IMR-90 (cell line): ENCODE results near the gene HSD3B2. TPM values are rescaled to one million over a fixed set of nuclear protein-coding genes. Genes with fewer than 3 reads are reported as not detected.

Source experiments
- polyA plus RNA-seq, 3 experiments: library from polyadenylated mRNA; depleted of rRNA; stranded (reverse); fragments of >200 nt; gene quantifications; 2 replicates each; pipeline ENCODE4 v1.2.3, GENCODE V29; 2012; ENCODE audit warnings: low replicate concordance in 1 of 3
- total RNA-seq: library from RNA; depleted of rRNA; stranded (reverse); fragments of >200 nt; gene quantifications from 2 replicates; pipeline ENCODE4 v1.2.3, GENCODE V29; 2012; rRNA removed

Gene HSD3B2
- total and polyA plus RNA-seq, 2 of the 4 experiments (the other 2 are of a cell fraction) = not detected

Other genes with a start within 250 kb of the HSD3B2 start
- gene HAO2, start 46.4 kb upstream of the HSD3B2 start, total RNA-seq = not detected in 2 replicates
- gene HAO2, start 46.4 kb upstream of the HSD3B2 start, polyA plus RNA-seq (2012; rRNA removed) = not detected in 2 replicates
- not detected in 2 replicates for gene HSD3B1, start 92.1 kb downstream of the HSD3B2 start, total RNA-seq
- gene HSD3B1, start 92.1 kb downstream of the HSD3B2 start, polyA plus RNA-seq (2012; rRNA removed) = not detected in 2 replicates
- 10.2 and 14.4 TPM in 2 replicates for gene ZNF697, start 233.1 kb downstream of the HSD3B2 start, total RNA-seq
- gene ZNF697, start 233.1 kb downstream of the HSD3B2 start, polyA plus RNA-seq (2012; rRNA removed) = 5.7 and 6.2 TPM in 2 replicates